ENCODE results near the gene APOA5.

The APOA5 gene

GRCh38 chr11:116796548-116796947, 4.9 kb upstream of the APOA5 start:
- no peak for DNase-seq

GRCh38 chr11:116794851-116795250, 3.2 kb upstream of the APOA5 start:
- DNase-seq: no peak

- DNase-seq: no peak
Measured at GRCh38 chr11:116793772-116794097, 2.1 kb upstream of the APOA5 start.

GRCh38 chr11:116792869-116793771, 1.4 kb upstream of the APOA5 start:
- DNase-seq: no peak

DNA sequence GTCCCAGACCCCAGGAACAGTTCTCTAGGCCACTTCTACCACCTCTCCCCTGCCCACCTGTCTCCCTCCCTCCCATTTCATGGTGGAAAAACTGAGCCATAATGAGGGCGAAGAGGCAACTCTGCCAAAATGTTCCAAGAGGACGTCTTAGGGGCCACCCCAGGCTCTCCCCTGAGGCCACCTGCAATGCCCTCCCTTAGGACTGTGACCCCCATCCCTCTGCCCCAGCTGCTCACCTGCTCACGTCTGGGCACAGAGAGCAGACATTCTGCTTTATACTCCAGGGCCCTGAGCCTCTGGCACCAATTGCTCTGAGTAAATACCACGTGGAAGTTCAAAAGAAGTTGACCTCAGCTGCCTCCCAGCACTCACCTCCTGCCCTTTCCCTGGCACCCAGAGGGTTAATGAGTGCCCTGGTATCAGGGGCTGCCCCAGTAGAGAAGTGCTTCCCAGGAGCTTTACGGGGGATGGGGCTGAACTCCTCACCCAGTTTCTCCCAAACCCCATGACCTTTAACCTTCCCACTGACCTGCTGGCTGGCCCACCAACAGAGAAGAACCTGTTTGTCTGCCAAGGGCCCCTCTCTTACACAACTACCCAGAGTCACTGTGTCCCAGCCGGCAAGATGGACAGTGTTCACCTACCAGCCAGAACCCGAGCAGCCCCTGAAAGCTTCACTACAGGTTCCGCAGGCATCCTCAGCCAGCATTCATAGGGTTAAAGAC, 627 bp upstream of the APOA5 start:
- no peak for DNase-seq

GRCh38 chr11:116791002-116791812, 472 bp downstream of the APOA5 start:
- peak; percentile 29 for DNase-seq

- no peak for DNase-seq
Measured at GRCh38 chr11:116790167-116791001, 1.3 kb downstream of the APOA5 start.

- DNase-seq: no peak
Measured at GRCh38 chr11:116788975-116789374, 2.7 kb downstream of the APOA5 start.

DNA sequence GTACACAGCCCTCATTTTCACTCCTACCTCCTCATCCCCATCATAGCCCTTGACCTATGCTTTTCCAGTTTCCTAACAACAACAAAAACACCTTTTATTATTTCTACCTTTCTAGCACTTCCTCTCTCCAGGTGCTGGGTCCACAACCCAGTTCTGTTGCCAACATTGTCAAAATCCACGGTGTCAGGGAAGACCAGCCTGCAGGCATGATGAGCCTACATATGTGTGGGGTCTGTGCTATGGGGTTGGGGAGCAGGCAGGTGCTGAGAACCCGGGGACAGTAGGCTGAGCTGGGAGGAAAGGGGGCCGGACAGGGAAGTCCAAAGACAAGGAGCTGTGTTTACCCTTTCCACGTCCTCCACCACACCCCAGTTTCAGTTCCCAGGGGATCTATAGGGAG, 3.1 kb downstream of the APOA5 start:
- no peak for DNase-seq

DNA sequence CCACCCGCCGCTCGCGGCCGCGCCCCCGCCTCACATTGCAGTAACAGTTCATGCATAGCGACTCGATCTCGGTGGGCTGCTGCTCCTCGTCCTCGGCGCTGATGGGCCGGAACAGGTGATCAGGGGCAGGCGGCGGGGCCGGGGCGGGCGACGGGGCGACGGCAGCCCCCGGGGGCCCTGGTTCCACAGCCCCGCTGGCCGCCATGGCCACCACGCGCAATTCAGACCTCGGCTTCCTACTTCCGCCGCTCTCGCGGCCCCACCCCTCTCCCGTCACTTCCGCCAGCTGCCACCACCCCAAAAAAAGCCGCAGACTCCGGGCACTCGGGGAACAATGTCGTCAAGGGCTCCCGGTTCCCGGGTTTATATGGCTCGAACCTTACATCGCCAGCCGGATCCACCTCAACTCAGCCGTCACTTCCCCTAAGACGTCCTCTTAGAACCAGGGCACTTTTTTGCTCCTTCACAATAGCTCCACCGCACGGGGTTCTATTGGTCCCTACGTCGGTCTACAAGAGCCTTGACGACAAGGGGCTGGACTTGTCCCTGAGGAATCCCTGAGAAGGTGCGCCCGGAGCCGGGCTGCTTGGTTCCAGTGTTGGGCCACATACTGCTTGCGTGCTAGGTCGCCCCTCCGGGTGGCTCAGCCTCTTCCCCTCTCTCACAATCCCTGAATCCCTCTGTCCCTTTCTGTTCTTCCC, 3.7 kb downstream of the APOA5 start, which contains the start of gene ZPR1:
ZPR1 (minus strand) TSS at position 238 of the 701 bp plus-strand sequence; CDS start at position 205, 33 bp downstream.
- DNase-seq: peak; percentile 77

GRCh38 chr11:116787436-116787785, 4.3 kb downstream of the APOA5 start:
- DNase-seq: no peak

GRCh38 chr11:116786966-116787365, 4.7 kb downstream of the APOA5 start:
- DNase-seq: no peak

DNA sequence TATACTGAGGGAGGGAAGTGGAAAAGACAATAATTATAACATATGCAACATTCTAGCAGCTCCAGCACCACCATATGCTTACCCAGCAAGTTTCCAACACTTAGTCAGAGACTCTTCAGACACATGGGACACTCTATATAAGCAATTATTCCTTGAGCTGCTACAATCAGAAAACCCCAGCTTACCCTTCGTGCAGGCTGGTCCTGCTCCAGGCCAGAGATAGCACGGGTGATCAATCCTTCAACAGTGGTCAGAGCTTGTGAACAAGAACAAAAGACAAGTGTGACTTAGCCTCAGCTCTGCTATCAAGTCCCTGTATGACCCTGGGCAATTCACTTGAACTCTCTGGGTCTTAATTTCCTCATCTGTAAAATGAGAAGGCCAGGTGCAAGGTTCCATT, 5.4 kb downstream of the APOA5 start:
- no peak for DNase-seq

GRCh38 chr11:116782728-116783127, 9.0 kb downstream of the APOA5 start:
- DNase-seq: no peak

DNA sequence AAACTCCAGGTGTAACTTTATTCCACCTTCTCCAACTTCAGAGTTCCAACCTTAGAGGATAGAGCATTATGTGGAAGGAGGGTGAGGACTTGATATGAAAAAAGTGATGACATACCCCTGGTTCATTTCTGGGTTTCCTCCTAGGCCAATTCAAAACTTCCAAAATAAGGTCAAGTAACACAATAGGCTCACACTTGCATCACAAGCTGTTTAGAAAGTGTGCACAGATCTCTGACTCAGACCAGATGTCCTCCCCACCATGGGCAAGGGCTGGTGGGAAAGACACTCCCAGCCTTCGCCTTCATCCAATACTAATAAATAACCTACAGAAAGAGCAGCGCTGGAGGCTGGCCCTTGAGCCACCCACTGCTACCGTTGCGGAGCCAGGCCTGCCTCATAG, 13.1 kb downstream of the APOA5 start:
- DNase-seq: no peak

GRCh38 chr11:116777056-116777455, 14.6 kb downstream of the APOA5 start:
- DNase-seq: no peak

DNA sequence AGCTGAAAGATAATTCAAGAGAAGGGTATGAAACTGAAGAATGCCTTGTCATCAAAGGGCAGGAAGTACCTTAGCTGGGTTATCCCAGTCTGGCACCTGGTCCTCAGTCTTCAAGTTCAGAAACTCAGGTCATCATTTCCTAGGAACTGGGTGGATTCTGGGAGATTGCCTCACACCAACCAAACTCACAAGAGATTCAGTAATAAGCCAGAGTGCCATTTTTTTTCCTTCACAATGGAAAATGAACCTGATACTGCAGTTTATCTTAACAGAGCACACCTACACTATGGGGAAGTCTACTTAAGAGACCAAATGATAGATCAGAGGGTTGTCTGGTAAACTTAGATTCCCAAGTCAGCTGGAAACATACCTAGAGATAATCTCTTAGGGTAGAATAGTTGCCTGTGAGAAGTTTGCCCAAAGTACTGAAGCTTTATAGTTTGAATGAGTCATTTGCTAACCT, 15.1 kb downstream of the APOA5 start:
- no peak for DNase-seq

- no peak for DNase-seq
Measured at GRCh38 chr11:116775975-116776374, 15.7 kb downstream of the APOA5 start.

- no peak for DNase-seq
Measured at GRCh38 chr11:116774661-116775060, 17.0 kb downstream of the APOA5 start.

GRCh38 chr11:116773203-116774097, 18.2 kb downstream of the APOA5 start:
- peak; percentile 89 for DNase-seq

Data from NCI-H510A treated with DMSO at 0.1 percent for 48 hours (cell line).